GM18502 (cell line): ENCODE results near the gene GSTA3.
"Not testable (repeated sequence)": the region's sequence is repeated elsewhere in the genome, so short reads cannot be mapped to it uniquely, and the experiment has no call there.

Experiments
- ATAC-seq: cut with Tn5 transposase; IDR thresholded peaks from one replicate; pipeline ENCODE4 v1.9.1; 2021; ENCODE audit warnings: mild to moderate bottlenecking; ENCODE audit not compliant: unreplicated experiment, poor library complexity

The GSTA3 gene

DNA sequence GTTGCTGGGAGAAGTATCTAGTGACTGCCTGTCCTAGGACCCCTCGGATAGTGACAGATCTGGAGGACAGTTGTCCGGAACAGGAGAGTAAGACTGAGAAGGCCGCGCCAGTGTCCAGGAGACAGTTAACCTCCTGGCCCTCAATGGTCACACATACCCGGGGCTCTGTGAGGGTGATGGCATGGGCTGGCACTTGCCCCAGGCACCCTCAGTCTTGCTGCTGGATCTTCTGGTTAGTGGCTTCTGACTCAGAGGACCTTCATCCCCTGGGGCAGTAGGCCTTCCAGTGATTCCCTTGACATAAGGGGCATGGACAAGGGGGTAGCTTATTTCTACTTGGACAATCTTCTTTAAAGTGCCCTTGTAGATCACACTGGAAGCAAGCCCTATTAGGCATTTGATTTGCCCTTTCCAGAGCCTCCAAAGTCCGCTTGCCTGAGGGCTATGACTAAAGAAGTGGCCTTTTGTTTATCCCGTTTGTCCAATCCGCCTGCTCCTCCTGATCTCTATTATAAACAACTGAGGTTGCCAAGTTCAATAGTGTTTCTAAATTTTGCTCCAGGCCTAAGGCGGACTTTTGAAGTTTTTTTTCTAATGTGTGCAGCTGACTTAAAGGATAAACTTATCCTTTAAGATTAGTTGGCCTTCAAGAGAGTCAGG lies 8.7 kb upstream of the GSTA3 start:
- ATAC-seq = not testable (repeated sequence)

DNA sequence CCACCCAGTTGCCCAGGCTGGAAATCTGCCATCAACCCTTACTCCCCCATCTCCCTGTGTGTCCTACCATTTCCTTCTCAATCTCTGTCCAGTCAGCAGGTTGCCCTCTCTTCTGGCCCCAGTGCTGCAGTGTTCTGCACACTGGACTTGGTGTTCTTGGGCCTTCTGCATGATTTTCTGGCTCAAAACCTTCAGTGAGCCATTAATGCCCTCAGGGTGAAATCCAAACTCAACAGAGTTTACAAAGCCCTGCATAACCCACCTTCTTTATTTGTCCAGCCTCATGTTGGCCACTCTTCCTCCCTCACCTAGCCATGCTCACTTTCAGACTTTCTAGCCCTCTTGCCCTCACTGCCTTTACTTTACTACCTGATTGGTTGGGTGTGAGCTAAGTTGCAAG lies 5.0 kb upstream of the GSTA3 start:
- ATAC-seq = no peak

DNA sequence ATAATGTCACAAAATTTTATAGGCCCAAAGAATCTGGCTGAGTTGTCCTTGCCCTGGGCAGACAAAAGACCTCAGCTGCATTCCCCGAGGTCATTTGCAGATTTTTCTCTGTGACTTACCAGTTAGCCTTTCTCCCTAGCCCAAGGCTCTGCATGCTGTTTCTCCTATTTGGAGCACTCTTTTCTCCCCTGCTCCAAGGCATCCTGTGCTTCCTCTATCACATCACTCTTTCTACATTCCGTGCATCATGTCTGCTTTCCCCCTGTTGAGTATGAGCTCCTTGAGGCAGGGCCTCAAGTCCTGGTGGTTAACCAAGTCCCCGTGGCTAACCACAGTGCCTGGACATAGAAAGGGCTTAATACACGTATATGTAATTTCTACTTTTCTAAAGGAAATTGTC lies 593 bp upstream of the GSTA3 start:
- no peak for ATAC-seq

DNA sequence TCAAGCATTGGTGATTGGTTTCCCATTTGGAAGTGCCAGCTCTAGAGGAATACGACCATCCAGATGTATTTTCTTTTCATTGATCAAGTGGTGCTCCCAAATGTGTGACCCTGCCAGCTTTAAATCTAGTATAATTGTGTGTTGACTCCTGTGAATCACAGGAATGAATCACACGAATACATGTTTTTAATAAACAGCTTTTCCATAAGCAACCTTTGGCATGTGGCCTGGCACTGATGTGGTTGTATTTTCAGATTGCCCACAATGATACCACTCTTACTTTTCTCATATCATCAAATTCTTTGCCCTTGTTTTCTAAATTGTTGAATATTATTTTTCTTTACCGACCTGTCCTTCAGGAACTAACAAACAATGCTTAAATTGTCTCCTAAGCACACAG lies 367 bp downstream of the GSTA3 start:
- ATAC-seq = no peak

DNA sequence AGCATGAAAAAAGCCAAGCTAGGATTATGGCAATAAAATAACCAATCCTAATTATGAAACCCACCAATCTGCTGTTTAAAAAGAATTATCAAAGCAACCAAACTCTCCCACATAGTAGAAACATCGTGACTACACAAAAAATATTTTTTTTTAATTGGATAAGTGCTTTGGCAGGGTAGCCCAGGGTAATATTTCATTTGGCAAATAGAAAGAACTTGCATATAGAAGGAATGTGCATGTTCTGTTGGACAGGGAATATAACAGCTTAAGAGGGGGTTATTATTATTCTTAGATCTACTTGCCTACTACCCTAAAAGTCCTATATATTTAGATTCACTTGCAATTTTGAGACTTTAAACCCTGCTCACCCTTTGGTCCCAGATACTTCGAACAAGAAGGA lies 972 bp downstream of the GSTA3 start:
- no peak for ATAC-seq

DNA sequence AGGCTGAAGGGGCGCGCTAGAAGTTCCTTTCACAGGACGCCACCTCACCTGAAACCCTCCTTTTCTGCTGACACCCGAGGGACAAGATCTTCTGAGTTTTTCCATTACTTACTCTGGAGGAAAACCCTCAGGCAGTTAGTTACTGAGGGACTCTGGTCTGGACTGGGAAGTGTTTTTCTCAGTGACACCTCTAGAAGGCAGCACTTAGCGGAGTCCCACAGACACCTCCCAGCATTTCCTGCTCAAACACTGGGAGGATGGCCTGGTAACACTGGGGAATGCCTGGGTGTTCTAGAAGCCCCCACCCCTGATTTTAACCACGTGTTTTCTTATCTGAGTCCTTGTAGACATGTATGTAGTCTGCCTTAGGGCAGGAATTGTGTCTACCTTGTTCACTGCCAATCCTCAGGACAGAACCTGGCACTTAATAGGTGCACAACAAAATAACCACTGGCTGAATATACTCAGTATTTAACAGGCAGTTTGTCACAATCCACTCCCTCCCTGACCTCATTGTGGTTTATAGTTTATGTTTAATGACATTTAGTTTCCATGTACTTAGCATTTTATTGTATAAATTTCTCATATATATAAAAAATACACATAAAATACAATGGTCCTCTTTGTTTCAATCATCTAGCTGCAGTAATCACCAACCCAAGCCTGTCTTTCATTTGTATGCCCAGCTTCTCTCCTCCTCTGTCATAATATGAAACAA lies 4.8 kb downstream of the GSTA3 start:
- no peak for ATAC-seq

DNA sequence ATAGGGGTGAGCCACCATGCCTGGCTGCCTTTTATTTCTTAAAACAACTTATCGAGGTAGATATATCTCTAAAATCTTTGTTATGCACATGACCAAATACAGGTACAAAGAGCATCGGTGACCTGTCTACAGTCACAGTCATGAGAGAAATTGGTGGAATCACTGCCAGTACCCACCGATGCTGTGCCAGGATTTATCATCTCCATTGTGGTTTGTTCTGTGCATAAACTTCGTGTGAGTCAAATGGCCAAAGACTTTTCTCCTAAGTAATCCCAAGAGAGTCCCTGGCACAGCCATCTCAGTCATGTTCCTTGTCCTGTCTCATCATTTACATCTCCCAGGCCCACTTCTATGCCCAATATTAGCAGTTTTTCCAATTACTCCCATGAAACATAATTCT lies 9.0 kb downstream of the GSTA3 start:
- no peak for ATAC-seq

DNA sequence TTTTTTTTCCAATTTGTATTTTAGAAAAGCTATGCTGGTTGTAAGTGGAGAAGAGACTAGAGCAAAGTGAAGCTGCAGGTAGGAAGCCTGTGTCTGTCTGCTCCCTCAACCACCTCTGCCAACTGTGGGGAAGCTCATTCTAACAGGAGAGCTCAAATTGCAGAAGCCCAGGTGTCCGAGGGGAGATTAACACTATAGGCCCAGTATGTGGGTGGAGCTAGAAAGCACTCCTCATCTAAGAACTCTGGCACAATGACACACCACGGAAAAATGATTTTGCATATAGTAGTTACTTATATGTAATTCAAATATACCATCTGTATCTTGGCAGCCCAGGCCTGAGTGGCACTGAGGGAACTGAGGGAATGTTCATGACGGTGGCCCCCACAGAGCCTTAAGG lies 13.7 kb downstream of the GSTA3 start:
- ATAC-seq = not testable (repeated sequence)

DNA sequence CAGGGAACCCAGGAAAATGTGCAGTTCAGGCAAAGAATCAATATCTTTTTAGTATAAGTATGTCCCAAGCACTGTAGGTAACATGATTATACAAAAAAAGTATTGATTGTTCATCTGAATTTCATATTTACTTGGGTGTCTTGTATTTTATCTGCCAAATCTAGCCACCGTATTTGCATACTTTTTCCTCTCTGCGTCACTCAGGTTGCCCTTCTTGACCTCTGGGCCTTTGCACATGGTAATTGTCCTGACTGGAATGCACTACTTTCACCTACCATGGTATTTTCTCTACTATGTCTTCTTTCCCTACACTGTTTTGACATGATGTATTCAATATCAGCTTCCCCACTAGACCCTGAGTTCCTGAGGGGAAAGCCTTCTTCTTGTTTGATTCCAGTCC lies 15.2 kb downstream of the GSTA3 start:
- ATAC-seq = no peak

DNA sequence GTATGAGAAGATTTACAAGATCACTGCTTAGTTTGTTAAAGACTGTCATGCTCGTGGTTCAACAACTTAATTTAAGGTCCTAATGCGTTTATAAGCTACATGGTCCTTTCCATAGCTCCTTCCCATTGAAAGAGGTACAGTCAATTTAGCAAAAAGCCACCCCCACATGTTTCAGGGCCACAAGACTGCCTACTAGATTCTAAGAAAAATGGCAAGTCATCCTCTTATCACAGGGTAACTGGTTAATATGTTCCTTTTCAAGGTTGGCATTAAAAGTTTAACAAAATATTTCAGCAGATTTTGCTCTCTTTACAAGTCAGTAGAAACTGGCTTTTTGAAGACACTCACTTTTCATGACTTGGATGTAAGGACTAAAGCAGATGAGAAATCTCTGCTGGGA lies 15.7 kb downstream of the GSTA3 start:
- ATAC-seq = no peak

DNA sequence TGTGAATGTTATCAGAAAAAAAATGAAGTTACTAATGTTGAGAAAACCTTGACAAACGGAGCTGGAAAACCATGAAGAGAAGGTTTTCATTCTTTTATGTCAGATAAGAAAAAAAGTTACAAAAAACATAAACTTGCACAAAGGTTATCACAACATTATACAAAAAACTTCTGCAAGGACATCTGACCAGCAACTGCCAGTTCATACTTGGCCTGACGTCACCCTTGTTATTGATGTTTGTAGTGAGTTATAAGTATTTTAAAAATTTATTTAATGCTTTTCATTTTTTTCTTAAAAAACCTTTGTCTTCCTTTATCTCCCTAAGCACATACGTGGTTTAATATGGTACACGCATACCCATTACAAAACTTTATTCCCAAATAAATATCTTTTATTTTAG lies 16.3 kb downstream of the GSTA3 start:
- no peak for ATAC-seq

DNA sequence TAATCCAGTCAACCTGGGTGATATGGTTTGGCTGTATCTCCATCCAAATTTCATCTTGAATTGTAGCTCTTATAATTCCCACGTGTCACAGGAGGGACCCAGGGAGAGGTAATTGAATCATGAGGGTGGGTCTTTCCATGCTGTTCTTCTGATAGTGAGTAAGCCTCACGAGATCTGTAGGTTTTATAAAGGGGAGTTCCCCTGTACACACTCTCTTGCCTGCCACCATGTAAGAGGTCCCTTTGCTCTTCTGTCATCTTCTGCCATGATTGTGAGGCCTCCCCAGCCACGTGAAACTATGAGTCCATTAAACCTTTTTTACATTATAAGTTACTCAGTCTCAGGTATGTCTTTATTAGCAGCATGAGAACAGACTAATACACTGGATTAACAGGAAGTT lies 19.5 kb downstream of the GSTA3 start:
- ATAC-seq = no peak

DNA sequence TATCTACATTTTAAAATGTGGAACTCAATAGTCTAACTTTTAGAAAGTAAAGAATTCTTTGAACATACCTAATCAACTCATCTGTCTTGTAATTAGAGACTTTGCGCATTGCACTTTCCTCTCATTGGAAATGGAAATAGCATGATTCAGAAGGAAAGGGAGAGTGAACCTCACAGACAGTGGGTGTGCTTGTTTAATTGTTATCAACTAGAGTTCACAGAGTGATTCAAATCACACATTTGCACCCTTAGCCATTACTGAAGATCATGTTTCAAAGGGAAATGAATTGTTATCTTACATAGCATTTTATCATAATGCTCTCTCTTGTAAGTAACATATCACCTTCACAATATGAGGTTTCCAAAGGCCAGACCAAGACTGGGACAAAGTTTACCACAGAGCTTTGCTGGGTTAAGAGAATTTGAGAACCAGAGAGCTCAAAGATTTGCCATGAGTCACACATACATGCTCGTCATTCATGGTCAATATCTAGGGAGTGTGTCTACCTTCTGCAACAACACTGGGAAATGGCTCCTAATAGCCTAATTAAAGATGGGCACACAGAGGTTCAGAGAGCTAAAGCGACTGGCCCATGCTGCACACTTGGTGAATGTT lies 21.5 kb downstream of the GSTA3 start:
- no peak for ATAC-seq

DNA sequence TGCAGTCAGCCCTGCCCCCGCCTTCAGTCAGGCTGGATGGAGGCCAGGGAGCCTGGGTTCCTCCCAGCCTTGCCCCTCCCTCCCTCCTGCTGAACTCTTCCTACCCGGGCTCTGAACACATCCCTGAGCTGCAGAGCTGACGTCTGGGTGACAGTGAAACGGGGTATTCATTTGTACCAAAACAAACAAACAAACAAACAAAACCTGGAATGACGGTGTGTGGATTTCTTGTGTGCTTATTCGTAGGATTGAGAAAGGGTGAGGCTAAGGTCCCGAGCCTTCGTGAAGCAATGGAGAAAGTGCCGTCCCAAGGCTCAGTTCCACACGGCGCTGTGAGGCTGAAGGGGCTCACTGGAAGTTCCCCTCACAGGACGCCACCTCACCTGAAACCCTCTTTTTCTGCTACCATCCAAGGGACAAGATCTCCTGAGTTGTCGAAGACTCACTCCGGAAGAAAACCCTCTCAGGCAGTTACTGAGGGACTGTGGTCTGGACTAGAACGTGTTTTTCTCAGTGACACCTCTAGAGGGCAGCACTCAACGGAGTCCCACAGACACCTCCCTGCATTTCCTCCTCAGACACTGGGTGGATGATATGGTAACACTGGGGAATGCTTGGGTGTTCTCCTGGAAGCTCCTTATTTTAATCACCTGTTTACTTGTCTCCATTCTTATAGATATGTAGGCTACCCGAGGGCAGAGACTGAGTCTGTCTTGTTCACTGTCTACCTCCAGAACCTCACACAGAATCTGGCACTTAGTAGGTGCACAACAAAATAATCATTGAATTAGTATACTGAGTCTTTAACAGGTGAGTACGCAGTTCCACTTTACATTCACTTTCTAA lies 27.3 kb downstream of the GSTA3 start:
- ATAC-seq = peak; percentile 100

DNA sequence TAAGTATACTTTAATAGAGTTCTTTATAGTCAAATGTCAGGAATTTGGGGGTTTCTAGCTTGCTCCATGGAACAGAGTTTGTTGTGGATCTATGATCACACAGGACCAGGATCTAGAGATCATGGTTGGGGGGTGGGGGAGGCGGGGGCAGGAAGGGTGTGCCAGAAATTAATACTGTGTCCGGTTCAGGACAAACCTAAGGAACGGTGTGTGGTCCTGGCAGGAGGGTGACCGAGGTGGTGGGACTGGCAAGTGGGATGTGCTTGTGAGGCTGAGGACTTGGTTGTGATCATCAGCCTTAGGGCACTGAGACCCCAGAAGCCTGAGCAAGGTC lies 27.9 kb downstream of the GSTA3 start:
- no peak for ATAC-seq

DNA sequence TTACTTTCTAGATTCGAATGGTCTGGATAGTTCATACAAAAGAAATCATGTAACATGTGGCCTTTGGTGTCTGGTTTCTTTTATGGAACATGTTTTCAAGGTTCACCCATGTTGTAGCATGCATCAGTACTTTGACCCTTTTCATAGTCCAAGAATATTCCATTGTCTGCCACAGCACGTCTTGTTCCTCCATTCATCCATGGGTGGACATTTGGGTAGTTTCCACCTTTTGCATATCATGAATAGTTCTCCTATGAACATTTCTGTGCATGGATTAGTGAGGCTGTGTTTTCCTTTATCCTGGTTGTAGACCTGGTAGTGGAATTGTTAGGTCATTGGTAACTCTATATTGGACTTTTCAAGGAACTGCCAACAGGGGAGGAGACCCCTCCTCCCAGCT lies 31.7 kb downstream of the GSTA3 start:
- no peak for ATAC-seq

DNA sequence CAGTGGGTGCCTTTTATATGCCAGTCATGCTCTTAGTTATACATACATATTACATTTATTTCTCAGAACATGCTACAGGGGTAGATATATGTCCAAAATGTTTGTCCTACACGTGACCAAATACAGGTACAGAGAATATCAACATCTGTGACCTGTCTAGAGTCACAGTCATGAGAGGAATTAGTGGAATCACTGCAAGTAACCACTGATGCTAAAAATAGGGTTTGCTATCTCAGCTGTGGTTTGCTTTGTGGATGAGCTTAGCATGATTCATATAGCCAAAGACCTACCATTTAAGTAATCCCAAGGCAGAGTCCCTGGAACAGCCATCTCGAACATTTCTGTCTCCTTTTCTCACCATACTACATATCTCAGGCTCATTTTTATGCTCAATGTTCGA lies 32.3 kb downstream of the GSTA3 start:
- ATAC-seq = no peak

DNA sequence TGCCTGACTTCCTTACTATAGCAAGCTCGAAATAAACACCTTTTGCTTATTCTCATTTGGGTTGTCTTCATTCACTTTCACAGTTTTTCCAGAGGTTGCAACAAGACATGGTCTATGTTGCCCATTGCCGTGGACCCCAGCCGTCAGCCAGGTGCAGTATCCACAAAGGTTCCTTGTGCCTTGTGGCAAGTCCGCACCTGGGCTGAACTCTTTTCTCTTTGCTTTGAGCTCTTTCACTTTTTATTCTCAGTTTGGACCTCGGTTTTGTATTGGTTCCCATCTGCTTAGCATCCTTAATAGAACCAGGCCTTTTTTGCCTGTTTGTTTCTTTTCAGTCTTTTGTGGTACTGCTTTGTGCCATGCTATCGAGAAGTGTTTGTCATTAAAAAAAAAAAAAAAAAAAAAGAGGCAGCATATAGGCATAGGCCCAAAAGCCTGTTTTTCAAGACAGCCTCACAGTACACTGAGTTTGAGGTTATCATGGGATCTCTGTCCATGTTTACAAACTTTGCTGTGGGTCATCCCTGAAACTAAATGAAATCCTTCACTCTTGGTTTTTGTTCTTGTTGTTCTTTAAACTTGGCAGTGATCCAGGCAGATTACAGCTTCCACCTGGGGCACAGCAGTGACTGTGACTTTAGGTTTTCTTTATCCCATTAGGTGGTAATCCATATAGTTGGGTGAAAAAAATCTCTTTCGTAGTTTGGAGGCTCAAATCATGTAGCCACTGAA lies 33.3 kb downstream of the GSTA3 start:
- no peak for ATAC-seq

DNA sequence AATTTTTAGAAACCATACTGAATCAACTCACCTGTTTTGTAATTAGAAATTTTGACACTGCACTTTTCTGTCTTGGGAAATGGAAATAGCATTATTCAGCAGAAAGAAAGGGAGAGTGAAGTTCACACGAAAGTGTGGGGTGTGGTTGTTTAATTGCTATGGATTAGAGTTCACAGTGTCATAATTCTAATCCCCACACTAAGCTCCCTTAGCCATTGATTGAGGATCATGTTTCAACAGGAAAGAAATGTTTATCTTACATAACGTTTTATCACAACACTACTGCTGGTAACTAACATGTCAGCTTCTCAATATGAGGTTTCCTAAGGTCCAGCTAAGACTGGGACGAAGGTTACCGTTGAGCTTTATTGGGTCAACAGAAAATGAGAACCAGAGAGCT lies 37.5 kb downstream of the GSTA3 start:
- no peak for ATAC-seq

DNA sequence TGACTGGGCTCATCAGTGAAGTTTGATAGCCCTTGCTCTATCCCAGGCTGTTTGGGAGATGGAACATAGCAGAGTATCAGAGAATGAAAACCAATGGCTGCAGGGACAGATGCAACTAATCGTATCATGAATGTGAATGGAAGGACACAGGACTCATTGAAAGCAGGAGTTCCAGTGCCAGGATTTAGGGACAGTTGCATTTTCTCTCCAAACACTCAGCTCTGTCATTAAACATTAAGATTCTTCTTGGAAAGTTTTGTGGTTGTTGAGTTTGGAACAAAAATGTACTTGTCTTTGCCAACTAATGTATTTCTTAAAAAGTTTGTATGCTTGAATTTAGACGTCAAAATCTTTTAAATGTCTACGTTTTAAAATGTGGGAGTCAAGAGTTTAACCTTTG lies 37.9 kb downstream of the GSTA3 start:
- ATAC-seq = no peak
